SH-SY5Y (cell line): ENCODE measurements around the gene BBOF1.

Source experiments
- GATA2 ChIP-seq: IDR thresholded peaks from 2 replicates; pipeline ENCODE4 v1.6.1; 2011; ENCODE audit warnings: mild to moderate bottlenecking, low read depth, low read length
- GATA3 ChIP-seq: IDR thresholded peaks from 2 replicates; pipeline ENCODE4 v1.6.1; 2011; ENCODE audit warnings: low read depth, mild to moderate bottlenecking, low read length, moderate library complexity

Gene BBOF1

DNA sequence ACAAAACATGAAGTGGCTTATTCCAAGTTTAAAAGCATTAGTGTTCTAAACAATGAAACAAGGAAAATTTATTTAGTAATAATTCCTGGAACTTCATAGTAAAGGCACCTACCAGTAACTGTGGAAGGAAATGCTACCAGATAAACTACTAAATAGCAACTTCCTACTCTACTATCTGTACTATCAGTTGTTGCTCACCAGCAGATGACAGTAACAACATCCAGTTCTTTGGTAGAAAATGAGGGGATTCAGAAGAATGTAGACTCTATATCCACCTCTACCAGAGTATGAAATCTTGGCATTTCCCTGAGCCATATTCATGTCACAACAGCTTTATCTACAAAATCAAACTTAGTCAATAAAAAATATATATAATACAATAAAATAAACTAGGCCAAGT is 3.2 kb upstream of the BBOF1 start:
- TF ChIP-seq GATA2 (no peak), GATA3 (no peak)

DNA sequence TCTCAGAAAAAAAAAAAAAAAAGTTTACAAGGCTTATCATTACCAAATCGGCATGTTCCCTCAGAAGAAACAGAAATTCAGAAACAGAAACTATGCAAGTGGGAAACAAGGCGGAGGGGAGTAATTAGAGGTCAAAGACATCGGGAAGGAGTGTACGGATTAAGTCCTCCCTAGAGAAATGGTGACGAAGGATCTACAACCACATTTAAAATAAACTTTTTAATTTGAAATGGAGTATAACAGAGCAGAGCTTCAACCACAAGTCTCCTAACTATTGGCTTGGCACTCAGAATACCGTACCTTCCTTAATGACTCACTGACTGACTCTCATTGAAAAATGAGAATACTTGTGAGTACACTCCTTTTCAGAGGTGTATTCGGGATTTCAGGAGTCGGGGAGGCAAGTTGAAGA is 969 bp upstream of the BBOF1 start:
- TF ChIP-seq GATA2 (no peak), GATA3 (no peak)

DNA sequence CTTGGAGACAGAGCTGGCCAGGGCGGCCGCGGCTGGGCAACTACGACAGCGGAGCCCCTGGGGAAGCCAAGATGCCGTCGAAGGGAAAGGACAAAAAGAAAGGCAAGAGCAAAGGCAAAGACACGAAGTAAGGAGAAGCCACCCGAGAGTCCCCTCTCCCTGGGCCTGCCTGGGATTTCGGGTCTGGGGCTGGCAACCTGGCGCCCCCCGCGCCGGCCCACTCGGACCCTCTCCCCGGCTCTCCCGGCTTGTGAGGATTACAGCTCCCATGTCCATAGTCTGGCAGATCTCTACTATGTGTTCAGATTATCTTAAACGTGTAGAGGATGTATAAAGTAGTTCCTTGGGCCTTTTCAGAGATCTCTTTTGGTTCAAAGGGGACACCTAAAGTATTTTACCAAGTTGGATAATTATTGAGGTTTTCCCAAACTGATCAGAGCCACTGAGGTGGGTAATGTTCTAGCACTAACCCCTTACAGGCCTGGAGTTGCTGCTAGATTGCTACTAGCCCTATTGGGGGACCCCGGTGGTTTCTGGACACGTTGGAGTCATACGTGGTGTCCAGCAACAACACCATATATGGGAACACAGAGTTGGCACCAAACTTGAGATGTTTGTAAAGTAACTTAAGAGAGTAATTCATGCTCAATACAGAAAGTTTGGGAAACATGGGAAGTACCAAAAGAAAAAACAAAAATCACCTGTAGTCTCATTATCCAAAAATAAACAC is 424 bp downstream of the BBOF1 start:
- TF ChIP-seq GATA3: no peak
- TF ChIP-seq GATA2: no peak

DNA sequence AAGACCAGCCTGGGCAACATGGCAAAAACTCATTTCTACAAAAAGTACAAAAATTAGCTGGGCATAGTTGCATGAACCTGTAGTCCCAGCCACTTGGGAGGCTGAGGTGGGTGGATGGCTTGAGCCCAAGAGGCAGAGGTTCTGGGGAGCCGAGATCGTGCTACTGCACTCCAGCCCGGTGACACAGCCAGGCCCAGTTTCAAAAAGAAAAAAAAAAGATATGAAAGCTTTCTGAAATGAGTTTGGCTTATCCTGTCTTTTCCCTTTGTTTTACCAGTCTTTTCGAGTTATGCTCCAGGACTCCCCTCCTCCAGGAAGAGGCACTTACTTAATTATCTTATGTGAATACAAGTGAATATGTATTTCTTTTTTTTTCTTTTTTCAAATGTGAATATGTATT is 3.2 kb downstream of the BBOF1 start:
- TF ChIP-seq GATA2 (no peak), GATA3 (no peak)

DNA sequence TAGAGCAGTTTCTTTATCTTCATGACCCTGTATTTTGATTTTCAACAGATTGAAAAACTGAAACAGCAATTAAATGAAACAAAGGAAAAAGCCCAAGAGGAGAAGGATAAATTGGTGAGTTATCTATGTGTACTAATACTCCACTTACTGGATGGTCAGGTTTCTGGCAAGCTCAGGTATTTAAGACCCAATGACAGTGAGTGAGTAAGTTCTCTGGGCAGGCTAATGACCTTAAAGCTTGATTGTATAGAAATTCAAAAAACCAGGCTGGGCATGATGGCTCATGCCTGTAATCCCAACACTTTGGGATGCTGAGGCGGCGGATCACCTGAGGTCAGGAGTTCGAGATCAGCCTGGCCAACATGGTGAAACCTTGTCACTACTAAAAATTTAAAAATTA is 10.0 kb downstream of the BBOF1 start:
- TF ChIP-seq GATA3 (no peak), GATA2 (no peak)

DNA sequence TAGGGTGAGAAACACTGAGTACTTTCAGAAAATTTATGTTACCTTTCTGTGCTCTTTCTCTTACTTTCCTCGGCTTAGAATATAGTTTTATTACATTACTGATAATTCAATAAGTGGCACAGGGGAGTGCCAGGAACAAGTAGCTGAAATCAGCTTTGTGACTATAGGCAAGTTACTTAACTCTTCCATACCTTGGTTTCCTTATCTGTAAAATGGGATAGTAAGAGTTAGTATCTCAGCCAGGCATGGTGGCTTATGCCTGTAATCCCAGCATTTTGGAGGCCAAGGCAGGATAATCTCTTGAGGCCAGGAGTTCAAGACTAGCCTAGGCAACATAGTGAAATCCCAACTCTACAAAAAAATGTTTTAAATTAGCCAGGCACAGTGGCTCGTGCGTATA is 15.4 kb downstream of the BBOF1 start:
- TF ChIP-seq GATA3 (no peak), GATA2 (no peak)

DNA sequence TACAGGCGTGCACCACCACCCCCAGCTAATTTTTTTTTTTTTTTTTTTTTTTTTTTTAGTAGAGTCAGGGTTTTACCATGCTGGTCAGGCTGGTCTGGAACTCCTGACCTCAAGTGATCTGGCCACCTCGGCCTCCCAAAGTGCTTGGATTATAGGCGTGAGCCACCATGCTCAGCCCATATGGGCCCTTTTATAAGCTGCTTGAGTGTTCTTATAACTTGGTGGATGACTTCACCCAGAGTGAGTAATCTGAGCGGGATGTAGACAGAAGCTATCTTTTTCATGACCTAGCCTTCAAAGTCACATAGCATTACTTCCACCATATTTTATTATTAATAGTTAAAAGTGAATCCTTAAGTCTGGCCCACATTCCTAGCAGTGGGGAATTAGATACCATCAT is 16.4 kb downstream of the BBOF1 start:
- TF ChIP-seq GATA2 (no peak), GATA3 (no peak)

DNA sequence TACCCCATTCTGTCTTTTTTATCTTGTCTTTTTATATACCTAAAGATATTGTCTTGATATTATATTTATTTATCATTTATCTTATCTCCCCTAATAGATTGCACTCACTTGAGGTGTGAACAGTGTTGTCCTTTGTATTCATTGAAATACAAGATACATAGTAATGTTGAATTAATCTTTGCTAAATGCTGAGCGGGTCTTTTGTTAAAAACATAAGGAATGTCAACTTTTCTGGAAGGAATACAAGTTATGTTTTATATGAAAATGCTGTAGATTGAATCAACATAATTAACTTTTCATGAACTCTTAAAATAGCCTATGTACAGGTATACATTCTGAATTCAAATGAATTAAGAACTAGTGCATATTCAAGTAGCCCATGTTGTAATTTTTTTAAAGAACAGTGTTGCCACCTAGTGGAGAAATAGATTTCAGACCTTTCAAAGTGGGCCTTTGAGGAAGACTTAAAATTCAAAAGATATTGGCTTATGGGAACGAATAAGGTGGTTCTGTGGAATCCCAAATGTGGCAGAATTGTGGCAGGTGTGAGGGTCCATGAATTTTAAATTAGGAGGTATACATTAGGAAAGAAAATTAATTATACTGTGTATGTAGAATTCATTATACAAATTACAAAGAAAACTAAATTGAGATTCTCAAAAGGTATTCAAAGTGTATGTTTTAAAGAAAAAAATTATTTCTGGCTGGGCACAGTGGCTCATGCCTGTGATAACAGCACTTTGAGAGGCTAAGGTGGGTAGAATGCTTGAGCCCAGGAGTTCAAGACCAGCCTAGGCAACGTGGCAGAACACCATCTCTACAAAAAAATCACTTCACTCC is 19.1 kb downstream of the BBOF1 start:
- no peak for TF ChIP-seq GATA2
- TF ChIP-seq GATA3: no peak

DNA sequence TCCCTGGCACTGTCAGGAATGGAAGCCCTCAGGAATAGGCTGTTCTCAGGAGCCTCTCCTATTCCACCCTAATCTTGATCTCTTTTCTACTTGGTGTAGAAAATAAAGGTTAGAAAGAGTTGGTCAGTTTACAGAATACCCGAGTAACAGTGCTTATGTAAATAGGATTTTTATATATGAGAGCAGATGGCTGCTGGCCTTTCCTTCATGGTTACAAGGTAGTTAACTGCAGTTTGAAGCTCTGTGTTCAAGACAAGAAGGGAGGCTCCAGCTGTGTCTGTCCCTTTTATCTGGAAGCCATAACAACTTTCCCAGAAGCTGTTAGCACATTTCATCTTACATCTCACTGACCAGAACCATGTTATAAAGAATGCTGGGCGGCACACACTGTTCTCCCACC is 23.1 kb downstream of the BBOF1 start:
- TF ChIP-seq GATA3: no peak
- no peak for TF ChIP-seq GATA2

DNA sequence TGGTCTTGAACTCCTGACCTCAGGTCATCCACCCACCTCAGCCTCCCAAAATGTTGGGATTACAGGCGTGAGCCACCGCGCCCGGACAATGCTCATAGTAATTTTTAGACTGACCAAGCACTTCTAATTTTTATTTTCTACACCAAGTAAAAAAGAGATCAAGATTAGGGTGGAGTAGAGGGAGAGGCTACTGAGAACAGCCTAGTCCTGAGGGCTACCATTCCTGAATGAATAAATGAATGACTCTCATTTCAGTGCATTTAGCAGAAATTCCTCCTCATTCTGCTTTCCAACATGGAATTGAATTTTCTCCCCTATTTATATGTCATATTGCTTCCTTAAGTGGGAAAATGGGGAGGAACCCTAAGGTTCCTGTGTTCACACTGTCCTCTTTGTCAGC is 26.4 kb downstream of the BBOF1 start:
- TF ChIP-seq GATA2: no peak
- no peak for TF ChIP-seq GATA3

DNA sequence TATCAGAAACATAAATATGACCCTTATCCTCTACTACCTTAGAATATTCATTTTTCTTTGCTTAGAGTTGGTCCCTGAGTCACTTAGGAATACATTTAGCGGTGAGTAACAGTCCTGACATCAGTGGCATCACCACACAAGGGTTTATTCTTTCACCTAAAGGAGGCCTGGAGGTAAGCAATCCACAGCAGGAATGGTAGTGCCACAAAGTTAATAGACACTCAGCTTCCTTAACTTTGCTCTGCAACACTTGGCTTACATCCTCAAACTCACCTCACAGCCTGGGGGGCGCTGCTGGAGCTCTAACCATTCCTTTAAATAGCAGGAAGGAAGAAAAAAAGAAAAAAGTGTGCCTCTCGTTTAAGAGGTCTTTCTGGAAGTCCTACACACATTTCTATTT is 29.1 kb downstream of the BBOF1 start:
- TF ChIP-seq GATA2: no peak
- TF ChIP-seq GATA3: no peak

DNA sequence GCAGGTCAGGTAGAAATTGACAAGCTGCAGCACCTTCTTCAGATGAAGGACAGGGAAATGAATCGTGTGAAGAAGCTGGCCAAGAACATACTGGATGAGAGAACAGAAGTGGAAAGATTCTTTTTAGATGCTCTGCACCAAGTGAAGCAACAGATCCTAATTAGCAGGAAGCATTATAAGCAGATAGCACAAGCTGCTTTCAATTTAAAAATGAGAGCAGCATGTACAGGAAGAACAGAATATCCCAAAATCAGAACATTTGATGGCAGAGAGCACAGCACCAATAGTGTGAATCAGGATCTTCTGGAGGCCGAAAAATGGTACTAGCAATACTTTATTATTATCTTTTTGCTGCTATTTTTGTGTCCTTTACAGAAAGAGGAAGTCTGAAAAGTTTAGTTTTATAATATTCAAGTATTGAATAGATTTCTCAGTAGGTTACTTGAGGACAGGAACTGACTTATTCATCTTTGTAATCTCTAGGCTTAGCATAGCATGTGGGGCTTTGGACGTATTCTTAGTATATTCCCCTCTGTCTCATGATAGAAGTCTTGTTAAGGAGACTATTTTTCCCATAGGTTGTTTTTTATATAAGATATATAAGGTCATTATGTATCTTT is 30.8 kb downstream of the BBOF1 start:
- no peak for TF ChIP-seq GATA3
- no peak for TF ChIP-seq GATA2

DNA sequence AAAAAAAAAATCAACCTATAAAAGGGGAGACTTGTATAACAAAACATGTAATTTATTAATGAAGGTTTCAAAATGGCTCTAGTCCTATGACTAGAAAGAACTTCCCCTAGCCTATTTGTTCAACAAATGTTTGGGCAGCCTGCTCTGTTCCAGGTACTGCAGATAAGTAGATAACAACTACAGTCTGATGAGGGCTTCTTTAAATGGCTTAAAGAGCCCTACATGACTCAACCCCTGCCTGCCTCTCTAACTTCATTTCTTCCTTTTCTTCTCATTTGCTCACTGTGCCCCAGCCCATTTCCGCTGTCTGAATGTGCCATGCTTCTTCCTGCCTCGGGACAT is 43.6 kb downstream of the BBOF1 start:
- TF ChIP-seq GATA3 (no peak), GATA2 (no peak)

DNA sequence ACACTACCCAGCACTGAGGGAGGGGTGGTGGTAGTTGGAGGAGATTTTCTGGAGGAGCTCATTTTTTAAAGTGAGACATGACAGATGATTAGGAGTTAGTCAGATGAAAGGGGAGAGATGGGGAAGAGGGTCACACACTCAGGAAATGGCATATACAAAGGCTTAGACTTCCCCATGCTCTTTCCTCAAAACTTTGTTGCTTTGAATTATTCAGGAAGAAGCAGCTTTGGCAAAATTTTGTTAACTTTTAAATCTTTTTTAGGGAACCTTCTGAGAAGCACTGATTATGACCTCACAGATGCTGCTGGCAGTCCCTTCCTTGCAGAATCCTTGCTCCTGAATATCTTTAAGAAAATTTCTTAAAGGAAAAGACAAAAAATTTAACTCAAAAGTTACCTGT is 45.3 kb downstream of the BBOF1 start:
- TF ChIP-seq GATA3 (no peak), GATA2 (no peak)

DNA sequence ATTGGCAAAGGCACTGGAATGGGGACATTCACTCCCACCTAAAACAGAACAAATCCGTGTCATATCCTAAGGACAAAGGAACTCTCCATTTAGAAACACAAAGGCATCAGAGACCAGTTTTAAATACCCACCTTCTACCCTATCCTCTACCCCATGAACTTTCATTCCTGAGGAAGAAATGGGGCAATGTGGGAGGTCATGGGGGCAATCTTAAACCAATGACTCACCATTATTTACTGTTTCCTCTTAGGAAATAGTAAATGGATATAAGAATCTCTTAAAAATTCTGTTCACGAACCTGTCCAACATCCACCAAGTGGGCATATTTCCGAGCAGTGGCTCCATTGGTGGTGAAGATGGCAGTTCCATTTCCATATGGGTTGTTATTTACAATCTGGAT is 45.7 kb downstream of the BBOF1 start:
- TF ChIP-seq GATA3 (no peak), GATA2 (no peak)
